ENCODE measurements around the gene MSN.
"Not testable (repeated sequence)": the region's sequence is repeated elsewhere in the genome, so short reads cannot be mapped to it uniquely, and the experiment has no call there.

The MSN gene

DNA sequence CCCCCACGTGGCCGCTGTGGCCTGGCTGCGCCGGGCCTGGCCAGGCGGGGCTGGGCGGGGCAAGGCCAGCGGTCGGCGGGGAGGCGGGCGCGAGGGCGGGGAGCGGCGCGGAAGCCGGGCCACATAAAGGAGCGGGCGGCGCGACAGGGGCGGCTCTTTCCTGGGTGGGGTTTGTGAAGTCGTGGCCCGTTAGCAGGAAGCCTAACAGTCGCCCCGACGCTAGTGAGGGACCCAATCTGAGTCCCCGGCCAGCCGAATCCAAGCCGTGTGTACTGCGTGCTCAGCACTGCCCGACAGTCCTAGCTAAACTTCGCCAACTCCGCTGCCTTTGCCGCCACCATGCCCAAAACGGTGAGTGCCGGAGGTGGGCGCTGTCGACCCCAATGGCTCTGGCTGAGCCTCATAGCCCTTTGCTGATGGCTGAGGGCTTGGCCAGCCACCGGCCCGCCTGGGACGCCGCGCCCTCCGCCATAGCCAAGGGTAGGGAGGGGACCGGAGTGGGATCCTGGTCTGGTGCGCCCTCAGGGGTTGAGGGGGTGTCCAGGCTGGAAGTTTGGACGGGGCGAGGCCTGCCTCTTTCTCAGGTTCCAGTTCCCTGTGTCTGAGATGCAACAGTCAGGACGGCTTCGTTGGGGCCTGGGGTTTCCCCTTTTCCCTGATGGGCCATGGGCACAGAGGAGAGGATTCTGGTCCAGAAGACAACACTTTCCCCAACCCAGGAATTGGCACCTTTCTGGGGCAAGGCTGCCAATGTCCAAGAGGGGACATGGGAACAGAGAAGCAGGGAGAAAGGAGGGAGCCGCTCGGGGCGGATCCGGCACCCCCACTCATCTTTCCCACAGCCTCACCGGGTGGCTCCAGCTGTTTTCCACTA is at the start of gene MSN:
TSS of gene MSN (plus strand) at position 152 of the 874 bp plus-strand sequence. CDS start at position 340, 188 bp downstream.
- DNase-seq (ENCODE audit: low spot score) = no peak

DNA sequence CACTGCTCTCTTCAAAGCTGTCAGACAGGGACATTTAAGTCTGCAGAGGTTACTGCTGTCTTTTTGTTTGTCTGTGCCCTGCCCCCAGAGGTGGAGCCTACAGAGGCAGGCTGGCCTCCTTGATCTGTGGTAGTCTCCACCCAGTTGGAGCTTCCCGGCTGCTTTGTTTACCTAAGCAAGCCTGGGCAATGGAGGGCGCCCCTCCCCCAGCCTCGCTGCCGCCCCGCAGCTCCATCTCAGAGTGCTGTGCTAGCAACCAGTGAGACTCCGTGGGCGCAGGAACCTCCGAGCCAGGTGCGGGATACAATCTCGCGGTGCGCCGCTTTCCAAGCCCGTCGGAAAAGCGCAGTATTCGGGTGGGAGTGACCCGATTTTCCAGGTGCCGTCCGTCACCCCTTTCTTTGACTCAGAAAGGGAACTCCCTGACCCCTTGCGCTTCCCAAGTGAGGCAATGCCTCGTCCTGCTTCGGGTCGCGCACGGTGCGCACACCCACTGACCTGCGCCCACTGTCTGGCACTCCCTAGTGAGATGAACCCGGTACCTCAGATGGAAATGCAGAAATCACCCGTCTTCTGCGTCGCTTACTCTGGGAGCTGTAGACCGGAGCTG is 47.3 kb upstream of the MSN start:
- DNase-seq (ENCODE audit: low spot score) = not testable (repeated sequence)

DNA sequence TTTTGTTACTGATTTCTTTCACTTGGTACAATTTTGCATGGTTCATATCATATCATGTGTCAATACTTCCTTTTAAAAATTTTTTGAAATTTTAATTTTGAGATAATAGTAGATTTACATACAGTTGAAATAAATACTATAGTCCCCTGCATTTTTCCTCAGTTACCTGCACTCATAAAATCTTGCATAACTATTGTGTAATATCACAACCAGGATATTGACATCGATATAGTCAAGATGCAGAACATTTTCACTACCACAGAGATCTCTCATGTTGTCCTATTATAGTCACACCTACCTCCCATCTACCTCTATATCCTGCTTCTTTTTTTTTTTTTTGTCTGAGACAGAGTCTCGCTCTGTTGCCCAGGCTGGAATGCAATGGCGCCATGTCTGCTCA is 36.7 kb upstream of the MSN start:
- DNase-seq (ENCODE audit: low spot score) = no peak

DNA sequence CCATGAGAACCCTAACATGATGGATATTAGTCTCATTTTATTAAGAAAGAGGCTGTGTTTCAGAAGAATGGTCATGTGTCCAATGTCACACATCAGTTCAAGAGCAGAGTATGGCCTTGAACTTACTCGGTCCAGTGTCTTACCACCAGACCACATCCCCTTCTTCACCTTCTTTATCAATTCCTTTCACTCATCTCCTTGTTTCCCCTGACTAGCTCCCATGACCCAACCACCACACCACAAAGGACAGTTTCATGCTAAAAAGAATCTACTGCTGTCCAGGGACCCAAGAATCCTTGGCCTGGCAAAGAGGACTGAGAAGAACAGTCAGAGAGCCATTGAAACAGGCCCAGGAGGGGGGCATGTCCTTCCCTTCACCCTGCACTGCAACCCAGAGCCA is 33.6 kb upstream of the MSN start:
- DNase-seq (ENCODE audit: low spot score) = no peak

DNA sequence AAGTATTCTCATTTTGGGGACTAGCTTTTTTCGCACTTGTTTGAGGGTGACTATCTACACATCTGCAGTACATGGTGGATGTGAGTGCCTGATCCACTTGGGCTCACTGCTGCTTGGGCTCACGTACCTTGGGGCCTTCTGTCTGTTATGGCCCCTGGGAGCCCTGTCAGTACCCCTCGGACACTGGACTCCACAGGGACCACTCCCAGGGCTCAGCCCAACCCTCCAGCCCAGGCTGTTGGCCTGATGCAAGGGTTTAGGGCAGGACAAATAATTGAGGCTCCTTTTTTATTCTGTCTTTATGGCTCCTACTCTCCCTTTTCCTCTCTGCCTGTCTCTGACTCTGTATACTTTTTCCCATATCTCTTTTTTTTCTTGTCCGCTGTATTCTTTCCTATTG is 32.7 kb upstream of the MSN start:
- DNase-seq (ENCODE audit: low spot score) = no peak

DNA sequence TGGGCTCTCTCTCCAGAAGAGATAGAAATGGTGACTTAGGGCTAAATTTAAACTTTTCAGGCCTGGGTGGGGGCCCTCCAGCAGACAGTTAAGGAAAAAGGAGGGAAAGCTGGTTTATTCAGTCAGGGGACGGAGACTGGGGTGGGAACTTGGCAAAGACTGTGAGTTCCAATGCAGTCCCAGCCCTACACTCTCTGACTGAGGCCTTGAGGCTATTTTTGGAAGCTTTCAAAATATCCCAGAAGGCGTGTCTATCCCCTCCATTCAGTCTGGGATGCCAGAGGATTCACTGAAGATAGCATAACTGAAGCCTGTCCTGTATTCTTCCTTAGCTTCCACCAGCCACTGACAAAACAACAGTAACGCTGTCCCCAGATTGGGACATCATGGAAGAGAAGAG is 32.1 kb upstream of the MSN start:
- no peak for DNase-seq (ENCODE audit: low spot score)

DNA sequence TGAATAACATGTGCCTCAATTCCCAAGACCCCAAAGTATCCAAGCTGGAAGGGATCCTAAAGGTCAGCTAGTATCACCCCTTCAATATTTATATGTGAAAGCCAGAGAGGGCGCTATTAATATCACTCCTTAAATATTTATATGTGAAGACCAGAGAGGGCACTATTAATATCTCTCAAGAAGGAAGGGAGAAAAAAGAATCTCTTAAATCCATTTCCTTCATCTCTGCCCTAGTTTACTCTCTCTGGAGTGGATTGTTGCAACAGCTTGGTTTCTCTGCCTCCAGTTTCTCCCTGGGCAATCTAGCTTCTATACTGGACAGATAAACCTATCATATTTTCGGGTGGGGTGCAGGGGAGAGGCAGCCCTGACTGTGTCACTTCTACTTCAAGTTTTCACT is 31.6 kb upstream of the MSN start:
- DNase-seq (ENCODE audit: low spot score) = no peak

DNA sequence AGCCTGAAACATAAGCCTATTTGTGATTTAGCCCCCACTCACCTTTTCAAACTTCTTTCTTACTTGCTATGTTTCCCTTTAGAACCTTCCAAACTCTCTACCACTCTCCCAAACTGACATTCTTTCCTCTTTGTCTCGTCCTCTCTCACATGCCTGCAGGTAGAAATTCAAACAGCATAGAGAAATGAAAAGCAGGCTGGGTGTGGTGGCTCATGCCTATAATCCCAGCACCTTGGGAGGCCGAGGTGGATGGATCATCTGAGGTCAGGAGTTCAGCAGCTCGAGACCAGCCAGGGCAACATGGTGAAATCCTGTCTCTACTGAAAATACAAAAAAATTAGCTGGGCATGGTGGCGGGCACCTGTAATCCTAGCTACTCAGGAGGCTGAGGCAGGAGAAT is 31.2 kb upstream of the MSN start:
- DNase-seq (ENCODE audit: low spot score) = not testable (repeated sequence)

DNA sequence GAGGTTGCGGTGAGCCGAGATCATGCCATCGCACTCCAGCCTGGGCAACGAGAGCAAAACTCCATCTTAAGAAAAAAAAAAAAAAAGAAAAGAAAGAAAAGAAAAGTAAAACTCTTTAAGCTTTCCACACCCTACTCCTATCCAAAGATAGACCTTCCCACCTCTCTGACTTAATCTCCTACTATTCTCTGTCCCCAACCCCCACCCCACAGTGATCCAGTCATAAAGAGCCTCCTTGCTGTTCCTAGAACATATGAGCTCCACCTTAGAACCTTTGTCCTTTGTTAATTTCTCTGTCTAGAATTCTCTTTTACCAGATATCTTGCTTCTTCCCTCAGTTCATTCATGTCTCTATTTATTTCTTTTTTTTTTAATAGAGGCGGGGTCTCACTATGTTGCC is 30.1 kb upstream of the MSN start:
- DNase-seq (ENCODE audit: low spot score) = no peak

DNA sequence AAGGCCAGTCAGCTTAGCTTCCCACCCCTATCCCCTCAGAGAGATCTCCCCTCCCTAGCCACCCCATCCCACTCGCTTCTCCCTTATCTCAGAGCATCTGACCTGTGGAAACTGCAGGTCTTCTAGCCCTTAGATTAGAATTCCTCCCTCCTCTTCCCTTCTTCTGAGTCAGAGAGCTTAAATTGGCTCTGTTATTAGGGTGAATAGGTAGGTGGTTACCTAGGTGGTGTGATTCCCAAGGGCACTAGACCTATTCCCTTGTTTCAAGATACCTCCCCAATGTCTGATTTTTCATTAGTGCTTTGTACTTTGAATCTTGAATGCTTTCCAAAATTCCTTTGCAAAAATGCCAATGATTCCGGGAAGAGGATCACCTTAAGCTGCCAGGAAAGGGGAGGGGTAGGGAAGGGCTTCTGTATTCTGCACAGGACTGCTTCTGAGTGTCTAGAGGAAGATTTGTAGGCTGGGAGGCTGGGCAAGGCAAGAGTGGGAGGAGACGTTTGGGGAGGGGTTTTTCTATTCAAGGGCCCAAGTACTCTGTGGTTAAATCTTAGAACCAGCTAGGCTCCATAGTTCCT is 24.5 kb upstream of the MSN start:
- no peak for DNase-seq (ENCODE audit: low spot score)

DNA sequence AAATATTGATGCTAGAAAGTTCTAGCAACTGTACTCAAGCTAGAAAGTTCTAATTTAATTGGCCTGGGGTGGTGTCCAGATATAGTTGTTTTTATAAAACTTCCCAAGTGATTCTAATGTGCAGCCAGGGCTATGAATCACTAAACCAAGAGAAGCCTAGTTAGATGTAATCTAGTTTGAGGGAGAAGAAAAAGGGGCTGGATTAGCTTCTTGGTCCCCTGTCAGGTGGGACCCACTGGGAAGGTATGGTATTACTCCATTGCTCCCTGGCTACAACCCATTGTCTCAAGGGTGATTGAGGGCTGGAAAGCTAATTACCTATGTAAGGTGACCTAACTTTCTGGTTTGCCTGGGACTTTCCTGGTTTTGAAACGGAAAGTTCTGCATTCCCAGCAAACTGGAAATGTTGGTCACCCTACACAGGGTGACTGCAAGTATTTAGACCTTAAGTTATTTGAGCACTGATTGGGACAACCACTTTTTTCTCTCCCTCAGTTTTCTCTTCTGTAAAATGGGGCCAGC is 23.9 kb upstream of the MSN start:
- DNase-seq (ENCODE audit: low spot score) = no peak

DNA sequence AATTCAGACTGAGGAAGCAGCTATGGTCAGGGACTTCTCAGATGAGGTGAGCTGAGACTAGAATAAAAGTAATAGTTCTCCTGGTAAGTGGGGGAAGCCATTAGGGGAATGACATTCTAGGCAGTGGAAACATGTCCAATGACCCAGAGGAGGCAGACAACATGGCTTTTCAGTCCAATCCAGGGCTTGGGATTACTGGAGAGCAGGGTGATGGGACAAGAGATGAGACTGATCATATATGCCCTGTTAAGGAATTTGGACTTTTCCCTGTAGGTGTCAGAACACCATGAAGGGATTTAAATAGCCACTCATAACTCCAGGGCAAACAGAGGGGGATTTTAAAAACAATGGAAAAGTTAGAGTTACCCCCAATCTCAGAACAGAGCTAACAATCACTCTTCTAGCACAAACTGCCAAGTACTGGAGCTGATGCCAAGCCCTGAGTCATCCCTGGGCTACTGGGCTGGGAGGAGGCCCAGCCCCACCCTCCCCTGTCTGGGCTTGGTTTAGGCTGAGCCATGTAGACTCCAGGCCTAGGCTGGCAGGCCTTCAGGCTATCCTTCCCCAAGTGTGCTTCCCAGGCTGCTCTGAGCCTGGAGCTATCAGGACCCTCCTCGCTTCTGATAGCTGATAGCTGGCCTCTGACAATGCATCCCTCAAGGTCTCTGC is 22.7 kb upstream of the MSN start:
- peak; percentile 47 for DNase-seq (ENCODE audit: low spot score)

DNA sequence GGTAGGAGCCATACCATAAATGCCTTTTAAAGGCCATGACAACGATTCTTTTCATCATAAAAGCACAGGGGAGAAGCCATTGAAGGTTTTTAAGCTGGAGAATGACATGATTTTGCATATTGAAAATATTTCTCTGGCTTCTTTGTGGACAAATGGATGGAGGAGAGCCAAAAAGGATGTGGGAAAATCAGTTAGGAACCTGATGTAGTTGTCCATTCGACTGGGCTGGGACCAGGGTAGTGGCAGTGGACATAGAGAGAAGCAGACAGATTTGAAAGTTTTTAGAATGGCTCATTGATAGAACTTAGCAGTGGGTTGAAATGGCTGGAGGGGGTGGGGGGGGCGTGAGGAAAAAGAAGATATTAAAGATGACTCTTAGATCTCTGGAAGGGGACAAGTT is 19.7 kb upstream of the MSN start:
- no peak for DNase-seq (ENCODE audit: low spot score)

DNA sequence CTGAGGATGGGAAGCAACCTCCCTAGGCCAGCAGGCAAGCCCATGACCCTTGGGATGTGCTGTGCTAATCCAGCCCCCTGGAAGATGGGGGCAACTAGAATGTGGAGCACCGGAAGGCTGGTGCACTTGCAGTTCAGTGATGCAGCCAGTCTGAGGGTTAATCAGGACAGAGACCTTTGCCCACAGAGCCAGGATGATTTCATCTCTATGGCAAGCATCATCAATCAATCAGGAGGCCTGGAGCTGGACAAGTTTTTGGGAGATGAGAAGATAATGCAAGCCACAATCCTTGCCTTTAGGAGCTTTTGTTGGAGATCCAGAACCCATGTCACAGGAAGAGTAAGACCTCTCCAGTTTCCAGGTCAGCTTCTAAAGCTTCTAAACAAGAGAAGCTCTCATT is 15.4 kb upstream of the MSN start:
- DNase-seq (ENCODE audit: low spot score) = no peak

DNA sequence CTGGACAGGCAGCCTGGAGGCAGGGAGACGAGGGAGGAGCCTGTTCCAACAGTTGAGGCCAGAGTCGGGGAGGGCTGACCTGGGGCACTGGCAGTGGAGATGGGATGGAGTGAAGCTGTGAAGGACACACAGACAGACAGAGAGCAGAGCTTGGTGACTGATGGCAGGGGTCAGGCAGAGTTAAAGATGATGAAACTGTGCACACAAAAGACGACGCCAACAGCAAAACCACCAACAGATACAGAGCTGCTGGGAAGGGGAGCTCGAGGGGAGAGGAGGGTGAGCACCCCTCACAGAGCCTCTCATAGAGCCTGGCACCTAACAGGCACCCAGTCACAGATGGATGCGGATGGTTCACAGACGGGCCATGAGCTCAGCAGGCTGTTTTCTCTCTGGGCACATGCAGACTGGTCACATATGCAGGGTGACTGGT is 10.4 kb upstream of the MSN start:
- DNase-seq (ENCODE audit: low spot score) = not testable (repeated sequence)

DNA sequence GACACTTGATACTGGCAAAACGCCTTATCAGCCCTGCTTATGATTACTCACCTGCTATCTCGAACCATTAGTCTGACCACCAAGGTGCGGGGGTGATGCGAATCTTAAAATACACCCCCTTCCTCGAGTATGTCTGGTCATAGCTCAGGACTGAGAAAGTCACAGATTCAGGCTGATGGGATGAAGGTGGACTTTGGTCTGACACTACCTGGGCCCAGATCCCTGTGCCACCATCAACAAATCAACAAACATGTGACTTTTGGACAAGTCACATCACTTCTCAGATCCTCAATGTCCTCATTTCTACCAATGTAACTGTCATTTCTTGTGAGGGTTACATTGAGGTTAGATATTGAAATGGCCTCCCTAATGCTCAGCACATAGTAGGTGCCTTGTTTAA is 9.8 kb upstream of the MSN start:
- no peak for DNase-seq (ENCODE audit: low spot score)

DNA sequence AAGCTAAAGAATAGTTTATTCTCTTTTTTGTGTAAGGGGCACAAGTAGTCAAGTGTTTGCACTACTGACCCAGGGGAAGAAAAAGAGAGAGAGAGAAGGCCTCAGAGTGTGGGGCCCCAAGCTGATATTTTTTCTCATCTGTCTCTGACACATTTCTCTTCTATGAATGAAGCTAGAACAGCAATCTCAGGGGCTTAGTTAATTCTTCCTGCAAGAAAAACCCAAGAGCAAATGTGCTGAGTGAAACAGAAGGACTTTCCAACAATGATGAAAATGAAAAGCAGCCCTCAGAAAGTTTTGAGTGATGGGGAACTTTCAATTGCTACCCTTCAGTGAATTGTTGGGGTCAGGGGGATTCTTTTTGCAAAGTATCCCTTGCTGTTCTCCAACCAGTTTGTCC is 9.2 kb upstream of the MSN start:
- no peak for DNase-seq (ENCODE audit: low spot score)

DNA sequence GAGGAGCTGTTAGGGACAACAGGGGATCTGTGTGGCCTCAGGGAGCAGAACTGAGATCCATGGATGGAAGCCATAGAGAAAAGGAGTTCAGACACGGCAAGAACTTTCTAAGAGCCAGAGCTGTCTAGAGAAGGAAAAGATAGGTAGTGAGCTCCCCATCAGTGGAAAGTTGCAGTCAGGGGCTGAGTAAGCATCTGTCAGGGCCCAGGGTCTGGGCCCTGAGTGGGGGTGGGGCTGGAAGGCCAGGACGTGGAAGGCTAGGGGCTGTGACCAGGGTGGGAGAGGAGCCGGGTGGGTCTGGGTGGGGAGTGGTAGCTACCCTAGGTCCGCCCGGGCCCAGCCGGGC is 324 bp upstream of the MSN start:
- no peak for DNase-seq (ENCODE audit: low spot score)

DNA sequence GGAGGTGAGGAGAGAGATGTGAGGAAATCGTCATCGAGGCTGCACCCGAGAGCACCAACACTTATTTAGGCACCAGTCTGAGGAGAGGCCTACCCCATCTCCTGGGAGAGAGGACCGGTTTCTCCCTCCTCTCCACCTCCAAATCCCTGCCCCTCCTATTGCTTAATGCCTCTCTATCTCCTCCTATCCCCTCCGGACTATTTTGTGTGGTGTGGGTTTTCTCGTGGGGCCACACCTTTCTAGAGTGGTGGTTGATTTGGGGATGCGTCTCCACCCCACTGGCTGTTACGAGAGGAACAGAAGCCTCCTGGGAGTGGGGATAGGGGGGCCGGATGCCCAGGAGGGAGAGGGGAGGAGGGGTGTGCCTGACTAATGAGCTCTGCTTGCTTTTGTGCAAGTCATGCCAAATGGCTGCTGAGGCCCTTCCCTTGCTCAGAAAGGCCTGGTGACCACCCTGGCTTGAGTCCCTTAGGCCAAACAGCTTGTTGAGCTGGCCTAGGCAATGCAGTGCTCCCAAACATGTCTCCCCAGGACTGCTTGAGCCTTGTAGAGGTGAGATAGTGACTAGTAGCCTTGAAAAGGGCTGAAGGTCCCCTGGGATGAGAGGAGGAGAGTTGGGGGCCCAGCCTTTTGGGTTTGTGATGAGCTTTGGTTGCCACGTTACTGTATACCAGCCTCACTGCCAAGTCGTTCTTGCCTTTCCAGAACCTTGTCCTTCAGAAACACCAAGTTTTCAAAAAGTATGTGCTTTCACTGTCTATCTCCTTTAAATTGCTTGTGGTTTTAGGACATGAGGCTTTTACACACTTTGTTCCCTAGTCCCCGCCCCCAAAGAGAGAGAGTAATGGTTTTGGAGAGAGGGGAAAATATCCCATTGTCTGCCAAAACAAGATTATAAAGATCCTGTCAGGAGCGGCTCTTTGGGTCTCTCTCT is 1.2 kb downstream of the MSN start:
- DNase-seq (ENCODE audit: low spot score) = no peak

DNA sequence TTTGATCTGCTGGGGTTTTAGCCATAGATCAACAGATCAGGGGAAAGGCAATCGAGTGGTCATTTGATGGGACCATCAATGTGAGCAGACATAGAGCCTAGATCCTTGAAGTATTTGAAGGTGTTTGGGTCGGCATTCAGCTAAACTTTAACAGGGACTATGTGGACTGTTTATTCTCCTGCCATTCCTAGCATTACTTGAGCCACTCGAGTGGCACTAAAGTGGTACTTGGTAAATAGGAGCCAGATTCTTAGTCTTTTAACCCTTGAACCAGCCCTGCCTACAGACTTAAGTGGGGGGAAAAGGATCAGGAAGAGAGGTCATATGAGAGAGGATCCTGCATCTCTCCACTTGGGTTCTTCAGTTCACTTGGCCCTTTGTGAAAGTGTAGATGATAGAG is 3.8 kb downstream of the MSN start:
- no peak for DNase-seq (ENCODE audit: low spot score)

DNA sequence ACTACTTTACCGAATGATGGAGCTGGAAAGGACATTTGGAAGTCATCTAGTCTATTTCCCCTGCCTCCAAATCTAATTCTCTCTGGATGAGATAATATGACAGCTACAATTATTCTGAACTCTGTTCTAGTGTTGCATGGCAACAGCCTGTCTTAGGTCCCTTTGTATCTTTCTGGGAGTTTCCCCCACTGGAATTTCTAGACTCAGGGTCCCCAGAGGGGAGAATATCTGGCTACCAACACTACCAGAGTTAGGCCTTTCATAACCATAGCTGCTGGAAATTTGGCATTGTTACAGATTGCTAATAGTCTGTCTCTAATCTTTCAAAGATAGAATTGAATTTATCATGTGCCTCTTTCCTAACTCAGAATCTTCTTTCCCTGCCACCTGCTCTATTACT is 4.5 kb downstream of the MSN start:
- DNase-seq (ENCODE audit: low spot score) = no peak

DNA sequence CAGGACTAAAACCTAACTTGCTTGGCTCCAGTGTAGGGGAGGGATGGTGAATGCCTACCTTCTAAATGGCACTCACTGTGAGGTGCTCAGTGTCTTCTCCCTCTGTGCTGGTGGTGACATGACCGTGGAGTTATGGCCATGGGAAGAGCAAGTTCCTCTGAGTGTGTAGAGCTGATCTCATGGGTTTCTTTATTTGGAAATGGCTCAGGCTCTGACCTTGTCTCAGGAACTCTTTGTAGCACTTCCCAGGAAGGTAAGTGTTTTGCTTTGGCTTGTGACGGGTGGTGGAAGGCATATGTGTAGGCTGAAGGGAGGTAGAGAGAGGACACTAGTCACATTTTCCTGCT is 6.4 kb downstream of the MSN start:
- DNase-seq (ENCODE audit: low spot score) = no peak
